Heart left ventricle (tissue), 13 donors: ENCODE measurements around the gene SNAP47.

Experiments used
- CTCF ChIP-seq, 12 donors: fragments of 200-600 bp; sonication (generic) in 4 of 12; IDR thresholded peaks; one replicate each; pipeline versions ENCODE4 v1.5.0 to v1.8.0; 2018 to 2022; ENCODE audit warnings: antibody characterized with exemption in 12 of 12, mild to moderate bottlenecking in 5 of 12
- POLR2A ChIP-seq, 2 donors: fragments of 450-650 bp; IDR thresholded peaks; one replicate each; pipeline ENCODE4 v1.6.1; 2017; ENCODE audit warnings: antibody characterized with exemption in 2 of 2, mild to moderate bottlenecking in 2 of 2, moderate library complexity in 2 of 2
- donor health status: ischemic (EF 13 %, LVEDD 7.1; RV severe dilation, severe dysfunction).
- donor health status: DM: no; HTN: yes; CAD: no.
- donor health status: DM: no; HTN: no; CAD: no.
- donor health status: ischemic (EF 25% LVEDD 6.9; RV normal size, moderate dysfunction).
- donor health status: ischemic (EF 25% LVEDD 5.7; RV mildly dilated, moderate dysfunction).
- donor health status: ischemic (EF 35%, LVEDD 5.7; RV mildly dilated, moderate dysfunction).
- donor health status: nonischemic (EF 11% LVEDD 7.7; RV severe dilation, severe dysfunction).
- donor health status: DM: yes; HTN: yes; CAD: no.
- donor health status: PGD.
- donor health status: ischemic (EF 29% LVEDD 5.4; RV normal size, mild dysfunction).
- donor health status: nonischemic (EF 23%, LVEDD 6.1; RV moderate dilation, normal function).

GRCh38 chr1:227748496-227749182 is 13.4 kb downstream of the SNAP47 start:
- no peak for TF ChIP-seq CTCF (IDR thresholded peaks at IDR 0.05)
- no peak for TF ChIP-seq POLR2A (IDR thresholded peaks at IDR 0.05)
